Panc1 (cell line): Measurements from ENCODE around the gene C1orf141. TPM values are rescaled to one million over a fixed set of nuclear protein-coding genes. Genes with fewer than 3 reads are reported as not detected.
A peak's percentile ranks its signal among the peaks of the same experiment; 100 is the strongest.

ENCODE experiments used
- ATAC-seq: fragments of 200-7000 bp; cut with Tn5 transposase; 2 replicates; pipeline ENCODE4 v1.9.1; 2020; ENCODE audit warnings: mild to moderate bottlenecking, moderate library complexity
- BruUV-seq: library from RNA; stranded (reverse); fragments of 400-500 nt; replicated peaks from 2 replicates; lab custom pipeline; 2021; lab: Mats Ljungman, UMichigan
- CTCF ChIA-PET: fragments of 300-600 bp; sonication (Branson Sonifier 250); formaldehyde crosslinking; loops from one replicate; lab custom pipeline; 2022; ENCODE audit warnings: antibody characterized with exemption; lab: Charles Lee
- POLR2A ChIA-PET: fragments of 300-600 bp; sonication (Branson Sonifier 250); formaldehyde crosslinking; loops from one replicate; lab custom pipeline; 2022; ENCODE audit warnings: antibody characterized with exemption; lab: Charles Lee
- DNase-seq: peaks from one replicate; pipeline ENCODE4 v3.0.0-alpha.2; 2010; ENCODE audit warnings: low read depth, low spot score
- H3K27ac ChIP-seq: 2 replicates; pipeline ENCODE4 v1.5.1; 2011; ENCODE audit warnings: mild to moderate bottlenecking, low read length, inconsistent platforms
- H3K27me3 ChIP-seq: fragments of 200-500 bp; sonication (Bioruptor generic); 2 replicates; pipeline ENCODE4 v1.6.0; 2014; ENCODE audit warnings: low read length, inconsistent platforms; ENCODE audit not compliant: control insufficient read depth, insufficient read depth
- H3K36me3 ChIP-seq: fragments of 200-500 bp; sonication (Bioruptor generic); 2 replicates; pipeline ENCODE4 v1.5.1; 2014; ENCODE audit warnings: inconsistent platforms, mild to moderate bottlenecking, low read length, moderate library complexity; ENCODE audit not compliant: control insufficient read depth, insufficient read depth
- H3K4me1 ChIP-seq: 2 replicates; pipeline ENCODE4 v1.5.1; 2011; ENCODE audit warnings: inconsistent platforms, mild to moderate bottlenecking, low read length, moderate library complexity; ENCODE audit not compliant: control insufficient read depth, insufficient read depth
- H3K4me3 ChIP-seq, 2 experiments: 2 replicates each; pipeline ENCODE4 v1.5.1; 2011 to 2012; ENCODE audit warnings: low read depth in 2 of 2, low read length in 2 of 2, mild to moderate bottlenecking in 2 of 2, inconsistent platforms in 1 of 2, moderate library complexity in 1 of 2
- H3K9me3 ChIP-seq: fragments of 200-500 bp; sonication (Bioruptor generic); 2 replicates; pipeline ENCODE4 v1.5.1; 2014; ENCODE audit warnings: low read depth, mild to moderate bottlenecking, inconsistent platforms, low read length, moderate library complexity; ENCODE audit not compliant: control insufficient read depth, insufficient read depth
- POLR2AphosphoS5 ChIP-seq: IDR thresholded peaks from 2 replicates; pipeline ENCODE4 v1.6.1; 2012; ENCODE audit warnings: mild to moderate bottlenecking, low read depth, low read length, moderate library complexity
- SIN3A ChIP-seq: IDR thresholded peaks from 2 replicates; pipeline ENCODE4 v1.6.1; 2012; ENCODE audit warnings: low read depth, mild to moderate bottlenecking, low read length, moderate library complexity, borderline replicate concordance; ENCODE audit not compliant: insufficient read depth
- TCF7L2 ChIP-seq: IDR thresholded peaks from 2 replicates; pipeline ENCODE4 v1.6.1; 2011; ENCODE audit warnings: mild to moderate bottlenecking, low read depth, low read length, inconsistent platforms
- in situ Hi-C: cut with HindIII; loops from 2 replicates; pipeline ENCODE4 v1.10.0; 2016; ENCODE audit warnings: low sequenced_read_pairs, low pct_unique_long_range_greater_than_20kb
- intact Hi-C: fragments of 100-400 bp; cut with micrococcal nuclease; formaldehyde crosslinking; loops from one replicate; pipeline ENCODE4 v1.10.0; 2022; ENCODE audit not compliant: unreplicated experiment
- total RNA-seq: library from RNA; stranded (reverse); gene quantifications from one replicate; pipeline ENCODE4 v1.2.1, GENCODE V29; 2021; ENCODE audit not compliant: unreplicated experiment
- TF ChIP-seq, protein P1 (sequence below): fragments of 450-650 bp; IDR thresholded peaks from 2 replicates; pipeline ENCODE4 v1.5.1; 2017; ENCODE audit warnings: mild to moderate bottlenecking
- TF ChIP-seq, protein P2 (sequence below), 2 experiments: IDR thresholded peaks; 2 replicates each; pipeline ENCODE4 v1.6.1; 2011 to 2012; ENCODE audit warnings: low read depth in 2 of 2, control low read depth in 1 of 2, low read length in 1 of 2, mild to moderate bottlenecking in 1 of 2, moderate library complexity in 1 of 2; ENCODE audit not compliant: insufficient read depth in 1 of 2

The C1orf141 gene
- total RNA-seq, 1 experiment from 2014 or later: not detected

DNA sequence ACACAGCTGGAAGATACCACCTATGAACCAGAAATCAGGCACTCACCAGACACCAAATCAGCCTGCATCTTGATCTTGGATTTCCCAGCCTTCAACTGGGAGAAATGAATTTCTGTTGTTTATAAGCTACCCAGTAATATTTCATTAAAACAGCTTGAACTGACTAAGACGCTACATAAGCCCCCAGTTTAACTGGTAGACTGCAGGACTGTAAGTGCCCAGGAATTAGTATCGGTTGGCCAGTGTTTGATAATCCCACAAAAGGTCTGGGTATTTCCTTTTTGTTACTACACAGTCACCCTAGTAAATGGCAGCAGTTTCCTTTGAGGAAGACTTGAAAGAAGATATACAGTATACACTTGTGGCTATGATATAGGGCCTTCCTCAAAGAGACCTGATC is 73.5 kb downstream of the C1orf141 start:
- H3K36me3 ChIP-seq: no peaks in the 10 kb centered on the region
- no peaks in the 10 kb centered on the region; the same call in 1 of the 2 replicates for H3K4me1 ChIP-seq
- ChIA-PET CTCF (no interaction called here), POLR2A (no interaction called here)
- no TSS peak for BruUV-seq
- ATAC-seq: peak; percentile 20; the same call in 1 of the 2 replicates
- no peak for DNase-seq
- intact Hi-C loops: no loop called here
- TF ChIP-seq, protein P1, sequence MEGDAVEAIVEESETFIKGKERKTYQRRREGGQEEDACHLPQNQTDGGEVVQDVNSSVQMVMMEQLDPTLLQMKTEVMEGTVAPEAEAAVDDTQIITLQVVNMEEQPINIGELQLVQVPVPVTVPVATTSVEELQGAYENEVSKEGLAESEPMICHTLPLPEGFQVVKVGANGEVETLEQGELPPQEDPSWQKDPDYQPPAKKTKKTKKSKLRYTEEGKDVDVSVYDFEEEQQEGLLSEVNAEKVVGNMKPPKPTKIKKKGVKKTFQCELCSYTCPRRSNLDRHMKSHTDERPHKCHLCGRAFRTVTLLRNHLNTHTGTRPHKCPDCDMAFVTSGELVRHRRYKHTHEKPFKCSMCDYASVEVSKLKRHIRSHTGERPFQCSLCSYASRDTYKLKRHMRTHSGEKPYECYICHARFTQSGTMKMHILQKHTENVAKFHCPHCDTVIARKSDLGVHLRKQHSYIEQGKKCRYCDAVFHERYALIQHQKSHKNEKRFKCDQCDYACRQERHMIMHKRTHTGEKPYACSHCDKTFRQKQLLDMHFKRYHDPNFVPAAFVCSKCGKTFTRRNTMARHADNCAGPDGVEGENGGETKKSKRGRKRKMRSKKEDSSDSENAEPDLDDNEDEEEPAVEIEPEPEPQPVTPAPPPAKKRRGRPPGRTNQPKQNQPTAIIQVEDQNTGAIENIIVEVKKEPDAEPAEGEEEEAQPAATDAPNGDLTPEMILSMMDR: no peak
- TF ChIP-seq, protein P2, sequence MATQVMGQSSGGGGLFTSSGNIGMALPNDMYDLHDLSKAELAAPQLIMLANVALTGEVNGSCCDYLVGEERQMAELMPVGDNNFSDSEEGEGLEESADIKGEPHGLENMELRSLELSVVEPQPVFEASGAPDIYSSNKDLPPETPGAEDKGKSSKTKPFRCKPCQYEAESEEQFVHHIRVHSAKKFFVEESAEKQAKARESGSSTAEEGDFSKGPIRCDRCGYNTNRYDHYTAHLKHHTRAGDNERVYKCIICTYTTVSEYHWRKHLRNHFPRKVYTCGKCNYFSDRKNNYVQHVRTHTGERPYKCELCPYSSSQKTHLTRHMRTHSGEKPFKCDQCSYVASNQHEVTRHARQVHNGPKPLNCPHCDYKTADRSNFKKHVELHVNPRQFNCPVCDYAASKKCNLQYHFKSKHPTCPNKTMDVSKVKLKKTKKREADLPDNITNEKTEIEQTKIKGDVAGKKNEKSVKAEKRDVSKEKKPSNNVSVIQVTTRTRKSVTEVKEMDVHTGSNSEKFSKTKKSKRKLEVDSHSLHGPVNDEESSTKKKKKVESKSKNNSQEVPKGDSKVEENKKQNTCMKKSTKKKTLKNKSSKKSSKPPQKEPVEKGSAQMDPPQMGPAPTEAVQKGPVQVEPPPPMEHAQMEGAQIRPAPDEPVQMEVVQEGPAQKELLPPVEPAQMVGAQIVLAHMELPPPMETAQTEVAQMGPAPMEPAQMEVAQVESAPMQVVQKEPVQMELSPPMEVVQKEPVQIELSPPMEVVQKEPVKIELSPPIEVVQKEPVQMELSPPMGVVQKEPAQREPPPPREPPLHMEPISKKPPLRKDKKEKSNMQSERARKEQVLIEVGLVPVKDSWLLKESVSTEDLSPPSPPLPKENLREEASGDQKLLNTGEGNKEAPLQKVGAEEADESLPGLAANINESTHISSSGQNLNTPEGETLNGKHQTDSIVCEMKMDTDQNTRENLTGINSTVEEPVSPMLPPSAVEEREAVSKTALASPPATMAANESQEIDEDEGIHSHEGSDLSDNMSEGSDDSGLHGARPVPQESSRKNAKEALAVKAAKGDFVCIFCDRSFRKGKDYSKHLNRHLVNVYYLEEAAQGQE (IDR thresholded peaks at IDR 0.05; ENCODE audit: insufficient read depth in 1 of 2, low read depth in 2 of 2, low read length in 1 of 2): no peak
- TF ChIP-seq SIN3A: no peak
- no peak for TF ChIP-seq TCF7L2
- TF ChIP-seq POLR2AphosphoS5: no peak
- in situ Hi-C loops: no loop called here
- H3K27me3 ChIP-seq: no peaks in the 10 kb centered on the region
- no peak overlapping the region for H3K4me3 ChIP-seq
- no peak overlapping the region for H3K27ac ChIP-seq
- no peaks in the 10 kb centered on the region for H3K9me3 ChIP-seq

DNA sequence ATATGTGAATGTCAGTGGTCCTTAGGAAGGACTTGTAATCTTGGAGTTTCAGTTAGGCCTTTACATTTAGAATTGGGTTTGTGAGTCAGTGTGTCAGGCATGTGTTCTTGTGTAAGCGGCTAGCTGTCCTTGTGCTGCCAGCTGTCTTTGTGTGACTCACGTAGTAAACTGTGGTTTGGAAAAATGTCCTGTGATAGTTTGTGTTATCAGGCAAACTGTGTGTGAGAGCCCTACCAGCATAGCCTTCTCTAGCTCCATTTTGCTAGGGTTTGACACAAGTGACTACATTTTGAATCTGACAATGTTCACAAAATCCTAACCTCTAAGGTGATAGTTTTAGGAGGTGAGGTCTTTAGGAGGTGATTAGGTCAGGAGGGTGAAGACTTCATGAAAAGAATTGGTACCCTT is 74.0 kb downstream of the C1orf141 start:
- ATAC-seq (peak; percentile 87), DNase-seq (peak; percentile 84)
- intact Hi-C loops (no loop called here), in situ Hi-C loops (no loop called here)
- TF ChIP-seq, protein P2 (IDR thresholded peaks at IDR 0.05; ENCODE audit: insufficient read depth in 1 of 2, low read depth in 2 of 2, low read length in 1 of 2): no peak
- TF ChIP-seq POLR2AphosphoS5 (no peak), SIN3A (no peak), TCF7L2 (no peak)
- TF ChIP-seq, protein P1: no peak
- no peaks in the 10 kb centered on the region for H3K27me3 ChIP-seq
- H3K4me3 ChIP-seq: no peak overlapping the region
- no peak overlapping the region for H3K27ac ChIP-seq
- POLR2A ChIA-PET: no interaction called here
- BruUV-seq: no TSS peak
- CTCF ChIA-PET: no interaction called here
- H3K4me1 ChIP-seq: no peaks in the 10 kb centered on the region; the same call in 1 of the 2 replicates
- H3K36me3 ChIP-seq: no peaks in the 10 kb centered on the region
- H3K9me3 ChIP-seq: no peaks in the 10 kb centered on the region
